KMS-11 (cell line): ENCODE results near the gene CFDP1.

Experiments used
- H2AFZ ChIP-seq: fragments of 200-600 bp; sonication (generic); 2 replicates; pipeline ENCODE4 v1.6.1; 2016; ENCODE audit warnings: antibody characterized with exemption, mixed run types, low read depth
- H3K27ac ChIP-seq: fragments of 200-600 bp; sonication (generic); 2 replicates; pipeline ENCODE4 v1.6.1; 2016; ENCODE audit warnings: mild to moderate bottlenecking, mixed run types
- H3K27me3 ChIP-seq: fragments of 200-600 bp; sonication (generic); 2 replicates; pipeline ENCODE4 v1.6.1; 2017; ENCODE audit warnings: mild to moderate bottlenecking, low read depth, mixed run types, moderate library complexity; ENCODE audit not compliant: insufficient read depth
- H3K36me3 ChIP-seq: fragments of 200-600 bp; sonication (generic); 2 replicates; pipeline ENCODE4 v1.6.1; 2017; ENCODE audit warnings: mild to moderate bottlenecking, mixed run types; ENCODE audit not compliant: insufficient read depth
- H3K4me1 ChIP-seq: fragments of 200-600 bp; sonication (generic); 2 replicates; pipeline ENCODE4 v1.6.1; 2016; ENCODE audit warnings: mild to moderate bottlenecking, low read depth, mixed run types; ENCODE audit not compliant: poor library complexity, severe bottlenecking
- H3K4me2 ChIP-seq: fragments of 200-600 bp; sonication (generic); 2 replicates; pipeline ENCODE4 v1.7.0; 2016; ENCODE audit warnings: mild to moderate bottlenecking, mixed run types
- H3K4me3 ChIP-seq: fragments of 200-600 bp; sonication (generic); IDR thresholded peaks from 2 replicates; pipeline ENCODE4 v1.6.1; 2017; ENCODE audit warnings: low read depth, low read length, mixed read lengths; ENCODE audit not compliant: insufficient read depth
- H3K79me2 ChIP-seq: fragments of 200-600 bp; sonication (generic); 2 replicates; pipeline ENCODE4 v1.6.1; 2016; ENCODE audit warnings: low read depth, mixed run types; ENCODE audit not compliant: insufficient read depth
- H3K9ac ChIP-seq: fragments of 200-600 bp; sonication (generic); 2 replicates; pipeline ENCODE4 v1.6.1; 2016; ENCODE audit warnings: mild to moderate bottlenecking, mixed run types
- H4K20me1 ChIP-seq: fragments of 200-600 bp; sonication (generic); 2 replicates; pipeline ENCODE4 v1.6.1; 2016; ENCODE audit warnings: mild to moderate bottlenecking, mixed run types; ENCODE audit not compliant: insufficient read depth
- TF ChIP-seq, protein P1 (sequence below): fragments of 200-600 bp; sonication (generic); conservative IDR thresholded peaks from 2 replicates; pipeline ENCODE4 v1.6.1; 2017; ENCODE audit warnings: low read depth, mild to moderate bottlenecking, antibody characterized with exemption, low read length, moderate library complexity, mixed read lengths

Gene CFDP1

DNA sequence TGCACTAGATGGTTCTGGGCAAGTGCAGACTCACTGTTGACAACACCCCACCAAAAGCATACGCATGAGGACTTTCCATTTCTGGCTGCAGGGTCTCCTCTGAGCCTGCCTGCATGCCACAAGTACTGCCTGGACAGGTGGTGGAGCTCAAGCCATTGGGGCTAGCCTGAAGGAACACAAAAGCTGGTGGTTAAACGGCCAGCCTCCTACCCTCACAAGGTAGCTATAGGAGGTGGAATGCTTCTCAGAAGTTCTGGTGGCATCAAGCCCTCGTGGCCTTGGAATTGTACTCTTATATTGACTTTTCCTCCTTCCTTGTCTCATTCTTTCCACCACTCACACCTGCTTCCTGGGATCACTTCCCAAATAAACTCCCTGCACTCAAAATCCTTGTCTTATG is 125.3 kb downstream of the CFDP1 start:
- Histone ChIP-seq H3K27me3 (no peaks in the 10 kb centered on the region), H3K79me2 (no peaks in the 10 kb centered on the region), H4K20me1 (no peaks in the 10 kb centered on the region), H2AFZ (no peak overlapping the region), H3K4me1 (no peaks in the 10 kb centered on the region), H3K4me3 (no peak overlapping the region), H3K27ac (no peak overlapping the region), H3K9ac (no peak overlapping the region), H3K4me2 (no peak overlapping the region), H3K36me3 (no peaks in the 10 kb centered on the region)
- TF ChIP-seq, protein P1, sequence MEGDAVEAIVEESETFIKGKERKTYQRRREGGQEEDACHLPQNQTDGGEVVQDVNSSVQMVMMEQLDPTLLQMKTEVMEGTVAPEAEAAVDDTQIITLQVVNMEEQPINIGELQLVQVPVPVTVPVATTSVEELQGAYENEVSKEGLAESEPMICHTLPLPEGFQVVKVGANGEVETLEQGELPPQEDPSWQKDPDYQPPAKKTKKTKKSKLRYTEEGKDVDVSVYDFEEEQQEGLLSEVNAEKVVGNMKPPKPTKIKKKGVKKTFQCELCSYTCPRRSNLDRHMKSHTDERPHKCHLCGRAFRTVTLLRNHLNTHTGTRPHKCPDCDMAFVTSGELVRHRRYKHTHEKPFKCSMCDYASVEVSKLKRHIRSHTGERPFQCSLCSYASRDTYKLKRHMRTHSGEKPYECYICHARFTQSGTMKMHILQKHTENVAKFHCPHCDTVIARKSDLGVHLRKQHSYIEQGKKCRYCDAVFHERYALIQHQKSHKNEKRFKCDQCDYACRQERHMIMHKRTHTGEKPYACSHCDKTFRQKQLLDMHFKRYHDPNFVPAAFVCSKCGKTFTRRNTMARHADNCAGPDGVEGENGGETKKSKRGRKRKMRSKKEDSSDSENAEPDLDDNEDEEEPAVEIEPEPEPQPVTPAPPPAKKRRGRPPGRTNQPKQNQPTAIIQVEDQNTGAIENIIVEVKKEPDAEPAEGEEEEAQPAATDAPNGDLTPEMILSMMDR: no peak

DNA sequence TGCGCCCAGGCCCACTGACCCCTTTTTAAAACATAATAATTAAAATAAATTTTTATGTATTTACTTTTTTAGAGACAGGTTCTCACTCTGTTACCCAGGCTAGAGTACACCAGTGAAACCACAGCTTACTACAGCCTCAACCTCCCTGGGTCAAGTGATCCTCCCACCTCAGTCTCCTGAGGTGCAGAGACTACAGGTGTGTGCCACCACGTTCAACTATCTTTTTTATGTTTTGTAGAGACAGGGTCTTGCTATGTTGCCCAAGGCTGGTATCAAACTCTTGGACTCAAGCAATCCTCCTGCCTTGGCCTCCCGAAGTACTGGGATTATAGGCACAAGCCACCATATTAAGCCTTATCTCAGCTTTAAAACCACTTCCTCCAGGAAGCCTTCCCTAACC is 125.8 kb downstream of the CFDP1 start:
- no peaks in the 10 kb centered on the region for H3K4me1 ChIP-seq
- no peak overlapping the region for H3K27ac ChIP-seq
- no peaks in the 10 kb centered on the region for H4K20me1 ChIP-seq
- H3K4me2 ChIP-seq: no peak overlapping the region
- H3K79me2 ChIP-seq: no peaks in the 10 kb centered on the region
- H3K27me3 ChIP-seq: no peaks in the 10 kb centered on the region
- no peak overlapping the region for H3K4me3 ChIP-seq
- TF ChIP-seq, protein P1: no peak
- no peak overlapping the region for H2AFZ ChIP-seq
- H3K36me3 ChIP-seq: no peaks in the 10 kb centered on the region
- no peak overlapping the region for H3K9ac ChIP-seq

DNA sequence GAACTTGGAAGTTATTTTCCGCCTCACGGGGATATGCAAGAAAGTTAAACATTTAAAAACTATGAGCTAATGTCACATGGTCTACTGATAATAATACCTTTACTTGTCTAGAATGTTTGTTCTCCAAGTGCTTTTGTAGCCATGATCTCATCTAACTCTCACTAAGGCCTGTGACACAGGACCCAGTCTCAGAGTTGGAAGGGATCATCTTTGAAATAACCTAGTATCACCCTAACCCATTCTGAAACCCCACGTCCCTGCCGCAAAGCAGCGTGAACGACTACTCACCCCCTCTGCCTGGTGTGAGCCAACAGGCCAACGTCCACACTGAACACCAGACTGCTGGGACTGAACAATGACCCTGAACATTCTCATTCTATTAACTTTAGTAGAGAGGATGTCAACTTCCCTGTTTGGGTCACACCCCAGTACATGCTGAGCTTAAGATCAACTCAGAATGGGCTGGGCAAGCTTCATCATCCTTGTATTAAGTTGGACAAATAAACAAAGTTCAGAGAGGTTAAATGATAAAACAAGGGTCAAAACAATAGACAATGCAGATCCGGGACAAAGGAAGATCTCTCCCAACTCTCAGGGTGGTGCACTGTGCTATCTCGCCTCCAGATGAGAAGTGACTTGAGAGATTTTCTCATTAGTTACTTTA is 127.1 kb downstream of the CFDP1 start:
- Histone ChIP-seq H3K36me3 (no peaks in the 10 kb centered on the region), H3K27me3 (no peaks in the 10 kb centered on the region), H3K4me3 (no peak overlapping the region), H3K27ac (no peak overlapping the region), H4K20me1 (no peaks in the 10 kb centered on the region), H3K4me1 (no peaks in the 10 kb centered on the region), H2AFZ (no peak overlapping the region), H3K79me2 (no peaks in the 10 kb centered on the region), H3K4me2 (no peak overlapping the region), H3K9ac (no peak overlapping the region)
- TF ChIP-seq, protein P1: no peak

DNA sequence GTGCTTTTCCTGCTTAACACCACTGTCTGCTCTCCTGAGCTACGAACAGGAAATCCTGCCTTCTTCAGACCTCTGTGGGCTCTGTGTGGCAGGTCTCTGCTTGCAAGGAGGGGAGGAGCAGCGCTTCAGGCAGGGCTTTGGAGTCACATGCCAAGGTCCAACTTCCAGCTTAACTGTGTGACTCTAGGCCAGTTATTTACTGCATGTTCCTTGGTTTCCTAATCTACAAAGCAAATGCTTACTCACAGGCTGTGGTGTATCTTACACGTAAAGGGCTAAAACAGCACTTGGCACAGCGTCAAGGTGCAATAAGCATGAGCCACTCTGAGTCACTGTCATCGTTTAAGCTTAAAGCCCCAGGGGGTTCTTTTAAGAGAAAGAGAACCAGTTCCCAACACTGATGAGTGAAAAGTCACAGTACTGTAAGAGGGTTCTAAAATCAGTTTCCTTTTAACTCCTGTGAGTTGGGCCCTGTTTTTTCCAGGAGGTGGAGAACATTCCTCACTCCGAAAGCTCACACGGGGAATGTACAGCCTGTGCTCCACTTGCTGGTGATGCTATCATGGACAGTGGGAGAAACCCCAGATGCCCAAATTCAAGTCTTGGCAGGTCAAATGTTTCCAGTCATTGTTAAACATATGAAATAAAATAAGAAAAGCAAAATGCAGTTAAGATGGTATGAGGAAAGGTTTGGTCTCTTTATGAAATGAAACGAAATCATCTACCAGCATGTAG is 127.8 kb downstream of the CFDP1 start:
- no peak overlapping the region for H3K9ac ChIP-seq
- no peaks in the 10 kb centered on the region for H3K36me3 ChIP-seq
- no peaks in the 10 kb centered on the region for H3K79me2 ChIP-seq
- no peaks in the 10 kb centered on the region for H3K4me1 ChIP-seq
- no peak overlapping the region for H3K4me2 ChIP-seq
- H2AFZ ChIP-seq: no peak overlapping the region
- no peak overlapping the region for H3K27ac ChIP-seq
- H3K27me3 ChIP-seq: no peaks in the 10 kb centered on the region
- no peaks in the 10 kb centered on the region for H4K20me1 ChIP-seq
- no peak overlapping the region for H3K4me3 ChIP-seq
- TF ChIP-seq, protein P1: no peak
